HCT116 (cell line): ENCODE results near the gene TMEM132E. TPM values are rescaled to one million over a fixed set of nuclear protein-coding genes. Genes with fewer than 3 reads are reported as not detected.

ENCODE experiments used
- ATAC-seq: fragments of 200-7000 bp; cut with Tn5 transposase; 2 replicates; pipeline ENCODE4 v1.9.1; 2020; ENCODE audit warnings: mild to moderate bottlenecking, moderate library complexity
- BruUV-seq: library from RNA; stranded (reverse); fragments of 400-500 nt; replicated peaks from 2 replicates; lab custom pipeline; 2021; lab: Mats Ljungman, UMichigan
- CTCF ChIA-PET: fragments of 300-600 bp; sonication (Branson Sonifier 250); formaldehyde crosslinking; loops from one replicate; lab custom pipeline; 2021; ENCODE audit warnings: antibody characterized with exemption; lab: Charles Lee
- POLR2A ChIA-PET: fragments of 300-600, 350-600 bp; sonication (Branson Sonifier 250); formaldehyde crosslinking; loops from one replicate; lab custom pipeline; 2021; ENCODE audit warnings: antibody characterized with exemption; lab: Charles Lee
- RAD21 ChIA-PET, 2 experiments: fragments of 300-600 bp; sonication (Branson Sonifier 250); formaldehyde crosslinking; loops; one replicate each; lab custom pipeline; 2023; ENCODE audit warnings: low total read pairs in 2 of 2; ENCODE audit not compliant: uncharacterized antibody in 2 of 2, unreplicated experiment in 2 of 2, low non-redundant PET in 1 of 2; lab: Charles Lee
- DNase-seq: peaks from one replicate; pipeline ENCODE4 v3.0.0-alpha.2; 2010; ENCODE audit warnings: low read depth, low spot score
- H2AFZ ChIP-seq: fragments of 200-600 bp; shearing (Covaris generic), sonication (generic); 2 replicates; pipeline ENCODE4 v1.6.1; 2017; ENCODE audit warnings: low read depth, mixed run types, mixed read lengths, antibody characterized with exemption, low read length; ENCODE audit not compliant: poor library complexity, severe bottlenecking
- H3K27ac ChIP-seq: 2 replicates; pipeline ENCODE4 v1.5.1; 2012; ENCODE audit warnings: low read depth, low read length
- H3K27me3 ChIP-seq: fragments of 200-600 bp; sonication (generic); 2 replicates; pipeline ENCODE4 v1.6.1; 2016; ENCODE audit warnings: mixed run types, low read length, mixed read lengths; ENCODE audit not compliant: insufficient read depth
- H3K36me3 ChIP-seq, 2 experiments: fragments of 200-500 bp in 1 of 2; fragments of 200-600 bp in 1 of 2; sonication (Bioruptor generic) in 1 of 2; sonication (generic) in 1 of 2; 2 replicates each; pipeline versions ENCODE4 v1.5.1 to v1.6.1; 2014 to 2016; ENCODE audit warnings: low read length in 2 of 2, inconsistent platforms in 1 of 2, mixed read lengths in 1 of 2, mixed run types in 1 of 2; ENCODE audit not compliant: insufficient read depth in 2 of 2, control insufficient read depth in 1 of 2
- H3K4me1 ChIP-seq, 2 experiments: fragments of 200-600 bp in 1 of 2; sonication (generic) in 1 of 2; 2 replicates each; pipeline versions ENCODE4 v1.5.1 to v1.6.1; 2012 to 2017; ENCODE audit warnings: low read length in 2 of 2, inconsistent platforms in 1 of 2, mild to moderate bottlenecking in 1 of 2, mixed read lengths in 1 of 2, mixed run types in 1 of 2, moderate library complexity in 1 of 2; ENCODE audit not compliant: insufficient read depth in 2 of 2, control insufficient read depth in 1 of 2
- H3K4me2 ChIP-seq: fragments of 200-600 bp; sonication (generic); 2 replicates; pipeline ENCODE4 v1.6.1; 2017; ENCODE audit warnings: mixed run types, low read length, mixed read lengths
- H3K4me3 ChIP-seq, 2 experiments: fragments of 200-600 bp in 1 of 2; sonication (generic) in 1 of 2; replicated peaks in 1 of 2; 2 replicates each; pipeline ENCODE4 v1.5.1; 2011 to 2016; ENCODE audit warnings: low read length in 2 of 2, control low read depth in 1 of 2, low read depth in 1 of 2, mild to moderate bottlenecking in 1 of 2, mixed read lengths in 1 of 2, mixed run types in 1 of 2
- H3K79me2 ChIP-seq: fragments of 200-600 bp; sonication (generic); 2 replicates; pipeline ENCODE4 v1.6.1; 2017; ENCODE audit warnings: mild to moderate bottlenecking, mixed run types, low read length, moderate library complexity, mixed read lengths; ENCODE audit not compliant: insufficient read depth
- H3K9ac ChIP-seq: fragments of 200-600 bp; sonication (generic); 2 replicates; pipeline ENCODE4 v1.6.1; 2016; ENCODE audit warnings: low read length, mixed read lengths
- H3K9me2 ChIP-seq: fragments of 200-600 bp; sonication (generic), shearing (Covaris generic); 2 replicates; pipeline ENCODE4 v1.6.1; 2017; ENCODE audit warnings: mixed run types, mild to moderate bottlenecking, moderate library complexity; ENCODE audit not compliant: insufficient read depth
- H3K9me3 ChIP-seq, 2 experiments: fragments of 200-500 bp in 1 of 2; fragments of 200-600 bp in 1 of 2; sonication (Bioruptor generic) in 1 of 2; sonication (generic) in 1 of 2; 2 replicates each; pipeline ENCODE4 v1.6.1; 2014 to 2017; ENCODE audit warnings: low read length in 2 of 2, mixed read lengths in 2 of 2, inconsistent platforms in 1 of 2, low read depth in 1 of 2, mild to moderate bottlenecking in 1 of 2, mixed run types in 1 of 2, moderate library complexity in 1 of 2; ENCODE audit not compliant: control insufficient read depth in 1 of 2, insufficient read depth in 1 of 2
- H4K20me1 ChIP-seq: fragments of 200-600 bp; sonication (generic), shearing (Covaris generic); 2 replicates; pipeline ENCODE4 v1.6.1; 2017; ENCODE audit warnings: mixed run types, mild to moderate bottlenecking, moderate library complexity; ENCODE audit not compliant: insufficient read depth
- CBX3 ChIP-seq: IDR thresholded peaks from 2 replicates; pipeline ENCODE4 v1.6.1; 2012; ENCODE audit warnings: low read depth
- CEBPB ChIP-seq: IDR thresholded peaks from 2 replicates; pipeline ENCODE4 v1.6.1; 2012; ENCODE audit warnings: low read depth
- EGR1 ChIP-seq: IDR thresholded peaks from 2 replicates; pipeline ENCODE4 v1.6.1; 2012; ENCODE audit warnings: low read depth
- EZH2 ChIP-seq: fragments of 200-600 bp; sonication (generic); IDR thresholded peaks from 2 replicates; pipeline ENCODE4 v1.6.1; 2017; ENCODE audit warnings: antibody characterized with exemption, mixed run types
- EZH2phosphoT487 ChIP-seq: fragments of 200-600 bp; IDR thresholded peaks from 2 replicates; pipeline ENCODE4 v1.6.1; 2018; ENCODE audit warnings: antibody characterized with exemption, borderline replicate concordance
- FOSL1 ChIP-seq: IDR thresholded peaks from 2 replicates; pipeline ENCODE4 v1.6.1; 2012; ENCODE audit warnings: low read depth
- POLR2A ChIP-seq: IDR thresholded peaks from 2 replicates; pipeline ENCODE4 v1.7.0; 2011; ENCODE audit warnings: borderline replicate concordance; ENCODE audit not compliant: insufficient read depth, insufficient read length; ENCODE audit errors: extremely low read depth
- POLR2AphosphoS5 ChIP-seq: IDR thresholded peaks from 2 replicates; pipeline ENCODE4 v1.6.1; 2011; ENCODE audit warnings: mild to moderate bottlenecking, low read depth, low read length, moderate library complexity
- RAD21 ChIP-seq: IDR thresholded peaks from 2 replicates; pipeline ENCODE4 v1.6.1; 2012; ENCODE audit warnings: low read depth, mild to moderate bottlenecking
- SIN3A ChIP-seq: IDR thresholded peaks from 2 replicates; pipeline ENCODE4 v1.6.1; 2012; ENCODE audit warnings: low read depth
- SP1 ChIP-seq: IDR thresholded peaks from 2 replicates; pipeline ENCODE4 v1.6.1; 2012; ENCODE audit warnings: low read depth
- SRF ChIP-seq: IDR thresholded peaks from 2 replicates; pipeline ENCODE4 v1.6.1; 2012; ENCODE audit warnings: low read depth
- TCF7L2 ChIP-seq: IDR thresholded peaks from 2 replicates; pipeline ENCODE4 v1.7.0; 2011; ENCODE audit warnings: borderline replicate concordance, inconsistent platforms; ENCODE audit not compliant: insufficient read depth, insufficient read length; ENCODE audit errors: extremely low read depth
- ZFX ChIP-seq: fragments of 450-650 bp; IDR thresholded peaks from 2 replicates; pipeline ENCODE4 v1.6.1; 2017
- ZNF274 ChIP-seq: fragments of 200-500 bp; sonication (Bioruptor generic); IDR thresholded peaks from 2 replicates; pipeline ENCODE4 v1.6.1; 2014; ENCODE audit warnings: mild to moderate bottlenecking, low read depth, low read length, inconsistent platforms
- intact Hi-C: fragments of 100-400 bp; cut with micrococcal nuclease; formaldehyde crosslinking; loops from 2 replicates; pipeline ENCODE4 v1.10.0; 2022
- total RNA-seq: library from RNA; stranded (reverse); gene quantifications from one replicate; pipeline ENCODE4 v1.2.1, GENCODE V29; 2021; ENCODE audit not compliant: unreplicated experiment
- TF ChIP-seq, protein P1 (sequence below): IDR thresholded peaks from 2 replicates; pipeline ENCODE4 v1.6.1; 2012
- TF ChIP-seq, protein P2 (sequence below): IDR thresholded peaks from 2 replicates; pipeline ENCODE4 v1.6.1; 2012; ENCODE audit warnings: low read depth
- TF ChIP-seq, protein P3 (sequence below): IDR thresholded peaks from 2 replicates; pipeline ENCODE4 v1.6.1; 2012
- TF ChIP-seq, protein P4 (sequence below): IDR thresholded peaks from 2 replicates; pipeline ENCODE4 v1.6.1; 2011; ENCODE audit warnings: mild to moderate bottlenecking, low read length, moderate library complexity; ENCODE audit not compliant: insufficient replicate concordance; ENCODE audit errors: extremely low read depth
- TF ChIP-seq, protein P5 (sequence below), 3 experiments: fragments of 200-600 bp in 1 of 3; sonication (generic) in 1 of 3; IDR thresholded peaks in 2 of 3; conservative IDR thresholded peaks in 1 of 3; 2 replicates each; pipeline ENCODE4 v1.5.1; 2012 to 2017; ENCODE audit warnings: low read depth in 2 of 3, low read length in 2 of 3, antibody characterized with exemption in 1 of 3, borderline replicate concordance in 1 of 3, control low read depth in 1 of 3, mild to moderate bottlenecking in 1 of 3, mixed read lengths in 1 of 3, mixed run types in 1 of 3, moderate library complexity in 1 of 3; ENCODE audit not compliant: insufficient read depth in 1 of 3

TMEM132E gene
- total RNA-seq, 1 experiment from 2014 or later: not detected

DNA sequence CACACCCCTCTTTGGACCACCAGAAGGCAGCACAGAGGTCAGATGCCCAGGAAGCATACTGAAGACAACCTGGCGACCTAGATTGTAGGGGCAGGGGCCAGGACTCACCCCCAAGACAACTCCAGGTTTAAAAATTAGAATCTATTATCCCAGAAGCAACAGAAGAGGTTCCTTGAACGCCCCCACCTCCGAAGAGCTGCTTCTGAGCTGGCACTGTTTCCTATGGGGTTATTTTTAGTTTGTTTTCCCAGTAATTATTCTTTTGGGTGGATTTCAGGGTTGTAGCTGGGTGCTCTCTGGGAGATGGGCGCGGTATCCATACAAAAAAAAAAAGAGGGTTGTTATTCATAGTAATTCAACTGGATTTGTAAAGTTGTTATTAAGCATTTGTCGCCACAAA is 10.4 kb upstream of the TMEM132E start:
- intact Hi-C loops: no loop called here
- Histone ChIP-seq H3K9me2 (no peaks in the 10 kb centered on the region), H3K4me3 (no peak overlapping the region), H3K9me3 (no peaks in the 10 kb centered on the region), H3K27ac (no peak overlapping the region), H4K20me1 (no peaks in the 10 kb centered on the region), H3K27me3 (peaks cover 68% of the 10 kb centered on the region), H3K4me2 (no peak overlapping the region), H3K9ac (no peak overlapping the region), H2AFZ (no peak overlapping the region), H3K79me2 (no peaks in the 10 kb centered on the region), H3K36me3 (no peaks in the 10 kb centered on the region), H3K4me1 (no peaks in the 10 kb centered on the region)
- ChIA-PET CTCF (no interaction called here), RAD21 (no interaction called here), POLR2A (no interaction called here)
- BruUV-seq: no TSS peak
- TF ChIP-seq SP1 (no peak), SIN3A (no peak), EGR1 (no peak), TCF7L2 (no peak), POLR2A (no peak), EZH2phosphoT487 (no peak), CEBPB (no peak), ZNF274 (no peak), SRF (no peak), POLR2AphosphoS5 (no peak), CBX3 (no peak), EZH2 (no peak), ZFX (no peak), FOSL1 (no peak), RAD21 (no peak)
- TF ChIP-seq, protein P1, sequence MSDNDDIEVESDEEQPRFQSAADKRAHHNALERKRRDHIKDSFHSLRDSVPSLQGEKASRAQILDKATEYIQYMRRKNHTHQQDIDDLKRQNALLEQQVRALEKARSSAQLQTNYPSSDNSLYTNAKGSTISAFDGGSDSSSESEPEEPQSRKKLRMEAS: no peak
- TF ChIP-seq, protein P2, sequence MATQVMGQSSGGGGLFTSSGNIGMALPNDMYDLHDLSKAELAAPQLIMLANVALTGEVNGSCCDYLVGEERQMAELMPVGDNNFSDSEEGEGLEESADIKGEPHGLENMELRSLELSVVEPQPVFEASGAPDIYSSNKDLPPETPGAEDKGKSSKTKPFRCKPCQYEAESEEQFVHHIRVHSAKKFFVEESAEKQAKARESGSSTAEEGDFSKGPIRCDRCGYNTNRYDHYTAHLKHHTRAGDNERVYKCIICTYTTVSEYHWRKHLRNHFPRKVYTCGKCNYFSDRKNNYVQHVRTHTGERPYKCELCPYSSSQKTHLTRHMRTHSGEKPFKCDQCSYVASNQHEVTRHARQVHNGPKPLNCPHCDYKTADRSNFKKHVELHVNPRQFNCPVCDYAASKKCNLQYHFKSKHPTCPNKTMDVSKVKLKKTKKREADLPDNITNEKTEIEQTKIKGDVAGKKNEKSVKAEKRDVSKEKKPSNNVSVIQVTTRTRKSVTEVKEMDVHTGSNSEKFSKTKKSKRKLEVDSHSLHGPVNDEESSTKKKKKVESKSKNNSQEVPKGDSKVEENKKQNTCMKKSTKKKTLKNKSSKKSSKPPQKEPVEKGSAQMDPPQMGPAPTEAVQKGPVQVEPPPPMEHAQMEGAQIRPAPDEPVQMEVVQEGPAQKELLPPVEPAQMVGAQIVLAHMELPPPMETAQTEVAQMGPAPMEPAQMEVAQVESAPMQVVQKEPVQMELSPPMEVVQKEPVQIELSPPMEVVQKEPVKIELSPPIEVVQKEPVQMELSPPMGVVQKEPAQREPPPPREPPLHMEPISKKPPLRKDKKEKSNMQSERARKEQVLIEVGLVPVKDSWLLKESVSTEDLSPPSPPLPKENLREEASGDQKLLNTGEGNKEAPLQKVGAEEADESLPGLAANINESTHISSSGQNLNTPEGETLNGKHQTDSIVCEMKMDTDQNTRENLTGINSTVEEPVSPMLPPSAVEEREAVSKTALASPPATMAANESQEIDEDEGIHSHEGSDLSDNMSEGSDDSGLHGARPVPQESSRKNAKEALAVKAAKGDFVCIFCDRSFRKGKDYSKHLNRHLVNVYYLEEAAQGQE: no peak
- TF ChIP-seq, protein P3, sequence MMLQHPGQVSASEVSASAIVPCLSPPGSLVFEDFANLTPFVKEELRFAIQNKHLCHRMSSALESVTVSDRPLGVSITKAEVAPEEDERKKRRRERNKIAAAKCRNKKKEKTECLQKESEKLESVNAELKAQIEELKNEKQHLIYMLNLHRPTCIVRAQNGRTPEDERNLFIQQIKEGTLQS: no peak
- TF ChIP-seq, protein P4, sequence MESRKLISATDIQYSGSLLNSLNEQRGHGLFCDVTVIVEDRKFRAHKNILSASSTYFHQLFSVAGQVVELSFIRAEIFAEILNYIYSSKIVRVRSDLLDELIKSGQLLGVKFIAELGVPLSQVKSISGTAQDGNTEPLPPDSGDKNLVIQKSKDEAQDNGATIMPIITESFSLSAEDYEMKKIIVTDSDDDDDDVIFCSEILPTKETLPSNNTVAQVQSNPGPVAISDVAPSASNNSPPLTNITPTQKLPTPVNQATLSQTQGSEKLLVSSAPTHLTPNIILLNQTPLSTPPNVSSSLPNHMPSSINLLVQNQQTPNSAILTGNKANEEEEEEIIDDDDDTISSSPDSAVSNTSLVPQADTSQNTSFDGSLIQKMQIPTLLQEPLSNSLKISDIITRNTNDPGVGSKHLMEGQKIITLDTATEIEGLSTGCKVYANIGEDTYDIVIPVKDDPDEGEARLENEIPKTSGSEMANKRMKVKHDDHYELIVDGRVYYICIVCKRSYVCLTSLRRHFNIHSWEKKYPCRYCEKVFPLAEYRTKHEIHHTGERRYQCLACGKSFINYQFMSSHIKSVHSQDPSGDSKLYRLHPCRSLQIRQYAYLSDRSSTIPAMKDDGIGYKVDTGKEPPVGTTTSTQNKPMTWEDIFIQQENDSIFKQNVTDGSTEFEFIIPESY: no peak
- TF ChIP-seq, protein P5, sequence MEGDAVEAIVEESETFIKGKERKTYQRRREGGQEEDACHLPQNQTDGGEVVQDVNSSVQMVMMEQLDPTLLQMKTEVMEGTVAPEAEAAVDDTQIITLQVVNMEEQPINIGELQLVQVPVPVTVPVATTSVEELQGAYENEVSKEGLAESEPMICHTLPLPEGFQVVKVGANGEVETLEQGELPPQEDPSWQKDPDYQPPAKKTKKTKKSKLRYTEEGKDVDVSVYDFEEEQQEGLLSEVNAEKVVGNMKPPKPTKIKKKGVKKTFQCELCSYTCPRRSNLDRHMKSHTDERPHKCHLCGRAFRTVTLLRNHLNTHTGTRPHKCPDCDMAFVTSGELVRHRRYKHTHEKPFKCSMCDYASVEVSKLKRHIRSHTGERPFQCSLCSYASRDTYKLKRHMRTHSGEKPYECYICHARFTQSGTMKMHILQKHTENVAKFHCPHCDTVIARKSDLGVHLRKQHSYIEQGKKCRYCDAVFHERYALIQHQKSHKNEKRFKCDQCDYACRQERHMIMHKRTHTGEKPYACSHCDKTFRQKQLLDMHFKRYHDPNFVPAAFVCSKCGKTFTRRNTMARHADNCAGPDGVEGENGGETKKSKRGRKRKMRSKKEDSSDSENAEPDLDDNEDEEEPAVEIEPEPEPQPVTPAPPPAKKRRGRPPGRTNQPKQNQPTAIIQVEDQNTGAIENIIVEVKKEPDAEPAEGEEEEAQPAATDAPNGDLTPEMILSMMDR (IDR thresholded peaks at IDR 0.05 in 2 of 3, conservative IDR thresholded peaks at IDR 0.05 in 1 of 3; ENCODE audit: borderline replicate concordance in 1 of 3, insufficient read depth in 1 of 3, low read depth in 2 of 3, low read length in 2 of 3): no peak
- ATAC-seq: no peak
- no peak for DNase-seq
